DOHH2 (cell line): Measurements from ENCODE around the gene LZTR1.

Experiments used
- H3F3A ChIP-seq: fragments of 200-600 bp; sonication (generic), shearing (Covaris generic); 2 replicates; pipeline ENCODE4 v1.6.0; 2016; ENCODE audit warnings: antibody characterized with exemption, mild to moderate bottlenecking; ENCODE audit not compliant: control insufficient read depth, insufficient read depth
- H3K27ac ChIP-seq: fragments of 200-600 bp; sonication (generic); 2 replicates; pipeline ENCODE4 v1.5.1; 2014; ENCODE audit warnings: low read depth, mild to moderate bottlenecking, low read length, moderate library complexity
- H3K27me3 ChIP-seq: fragments of 200-600 bp; sonication (generic); 2 replicates; pipeline ENCODE4 v1.6.1; 2014; ENCODE audit warnings: mild to moderate bottlenecking, low read length, mixed read lengths; ENCODE audit not compliant: control insufficient read depth
- H3K36me3 ChIP-seq: fragments of 200-600 bp; sonication (generic); 2 replicates; pipeline ENCODE4 v1.6.1; 2014; ENCODE audit warnings: mild to moderate bottlenecking, low read length, moderate library complexity, mixed read lengths; ENCODE audit not compliant: control insufficient read depth
- H3K4me1 ChIP-seq: fragments of 200-600 bp; sonication (generic); 2 replicates; pipeline ENCODE4 v1.6.1; 2014; ENCODE audit warnings: mild to moderate bottlenecking, low read length, mixed read lengths; ENCODE audit not compliant: control insufficient read depth
- H3K4me2 ChIP-seq: fragments of 200-600 bp; sonication (generic); 2 replicates; pipeline ENCODE4 v1.6.0; 2014; ENCODE audit warnings: mild to moderate bottlenecking, low read length, moderate library complexity
- H3K4me3 ChIP-seq: fragments of 200-600 bp; sonication (generic); 2 replicates; pipeline ENCODE4 v1.5.1; 2014; ENCODE audit warnings: mild to moderate bottlenecking, low read length, mixed read lengths
- H3K79me2 ChIP-seq: fragments of 200-600 bp; sonication (generic); 2 replicates; pipeline ENCODE4 v1.6.1; 2014; ENCODE audit warnings: mild to moderate bottlenecking, low read length, mixed read lengths; ENCODE audit not compliant: control insufficient read depth
- H3K9me2 ChIP-seq: fragments of 200-600 bp; sonication (generic); replicated peaks from 2 replicates; pipeline ENCODE4 v1.6.1; 2014; ENCODE audit warnings: mild to moderate bottlenecking, low read length, mixed read lengths; ENCODE audit not compliant: control insufficient read depth
- H3K9me3 ChIP-seq: fragments of 200-600 bp; sonication (generic); 2 replicates; pipeline ENCODE4 v1.6.1; 2014; ENCODE audit warnings: antibody characterized with exemption, low read length, mixed read lengths; ENCODE audit not compliant: control insufficient read depth, insufficient read depth
- H4K20me1 ChIP-seq: fragments of 200-600 bp; sonication (generic); 2 replicates; pipeline ENCODE4 v1.6.0; 2014; ENCODE audit warnings: low read depth, mild to moderate bottlenecking, antibody characterized with exemption, low read length, moderate library complexity; ENCODE audit not compliant: control insufficient read depth, insufficient read depth
- EZH2phosphoT487 ChIP-seq: fragments of 200-600 bp; sonication (generic); IDR thresholded peaks from 2 replicates; pipeline ENCODE4 v1.6.1; 2017; ENCODE audit warnings: borderline replicate concordance, mild to moderate bottlenecking, antibody characterized with exemption, low read length, moderate library complexity, mixed read lengths
- TF ChIP-seq, protein P1 (sequence below): fragments of 200-600 bp; sonication (generic); IDR thresholded peaks from one replicate; pipeline ENCODE4 v1.5.1; 2014; ENCODE audit warnings: antibody characterized with exemption, mild to moderate bottlenecking, low read depth, low read length; ENCODE audit not compliant: poor library complexity, severe bottlenecking

The LZTR1 gene

GRCh38 chr22:20985720-20986119, 3.6 kb downstream of the LZTR1 start:
- no peaks in the 10 kb centered on the region for H3K27me3 ChIP-seq
- no peak overlapping the region for H3K4me3 ChIP-seq
- H3K36me3 ChIP-seq: peaks cover 56% of the 10 kb centered on the region
- no peak for TF ChIP-seq EZH2phosphoT487
- TF ChIP-seq, protein P1, sequence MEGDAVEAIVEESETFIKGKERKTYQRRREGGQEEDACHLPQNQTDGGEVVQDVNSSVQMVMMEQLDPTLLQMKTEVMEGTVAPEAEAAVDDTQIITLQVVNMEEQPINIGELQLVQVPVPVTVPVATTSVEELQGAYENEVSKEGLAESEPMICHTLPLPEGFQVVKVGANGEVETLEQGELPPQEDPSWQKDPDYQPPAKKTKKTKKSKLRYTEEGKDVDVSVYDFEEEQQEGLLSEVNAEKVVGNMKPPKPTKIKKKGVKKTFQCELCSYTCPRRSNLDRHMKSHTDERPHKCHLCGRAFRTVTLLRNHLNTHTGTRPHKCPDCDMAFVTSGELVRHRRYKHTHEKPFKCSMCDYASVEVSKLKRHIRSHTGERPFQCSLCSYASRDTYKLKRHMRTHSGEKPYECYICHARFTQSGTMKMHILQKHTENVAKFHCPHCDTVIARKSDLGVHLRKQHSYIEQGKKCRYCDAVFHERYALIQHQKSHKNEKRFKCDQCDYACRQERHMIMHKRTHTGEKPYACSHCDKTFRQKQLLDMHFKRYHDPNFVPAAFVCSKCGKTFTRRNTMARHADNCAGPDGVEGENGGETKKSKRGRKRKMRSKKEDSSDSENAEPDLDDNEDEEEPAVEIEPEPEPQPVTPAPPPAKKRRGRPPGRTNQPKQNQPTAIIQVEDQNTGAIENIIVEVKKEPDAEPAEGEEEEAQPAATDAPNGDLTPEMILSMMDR: no peak
- peaks cover 27% of the 10 kb centered on the region for H3K4me1 ChIP-seq
- H3K9me2 ChIP-seq: no peaks in the 10 kb centered on the region
- H3F3A ChIP-seq: no peaks in the 10 kb centered on the region
- no peak overlapping the region for H3K27ac ChIP-seq
- no peaks in the 10 kb centered on the region for H4K20me1 ChIP-seq
- H3K4me2 ChIP-seq: no peak overlapping the region
- H3K79me2 ChIP-seq: peaks cover 29% of the 10 kb centered on the region
- H3K9me3 ChIP-seq: no peaks in the 10 kb centered on the region

- H3K27ac ChIP-seq: no peak overlapping the region
- H3K27me3 ChIP-seq: no peaks in the 10 kb centered on the region
- H3K4me2 ChIP-seq: no peak overlapping the region
- no peak overlapping the region for H3K4me3 ChIP-seq
- no peaks in the 10 kb centered on the region for H3F3A ChIP-seq
- H3K79me2 ChIP-seq: peaks cover 26% of the 10 kb centered on the region
- no peaks in the 10 kb centered on the region for H4K20me1 ChIP-seq
- H3K9me2 ChIP-seq: no peaks in the 10 kb centered on the region
- peaks cover 58% of the 10 kb centered on the region for H3K36me3 ChIP-seq
- TF ChIP-seq, protein P1: no peak
- TF ChIP-seq EZH2phosphoT487: no peak
- H3K4me1 ChIP-seq: peaks cover 20% of the 10 kb centered on the region
- no peaks in the 10 kb centered on the region for H3K9me3 ChIP-seq
Measured at GRCh38 chr22:20986365-20986764, 4.3 kb downstream of the LZTR1 start.

GRCh38 chr22:20987375-20987774, 5.3 kb downstream of the LZTR1 start:
- peaks cover 66% of the 10 kb centered on the region for H3K36me3 ChIP-seq
- no peak for TF ChIP-seq EZH2phosphoT487
- TF ChIP-seq, protein P1: no peak
- peaks cover 22% of the 10 kb centered on the region for H3K79me2 ChIP-seq
- H3K9me3 ChIP-seq: no peaks in the 10 kb centered on the region
- H3K4me2 ChIP-seq: no peak overlapping the region
- H3F3A ChIP-seq: no peaks in the 10 kb centered on the region
- no peaks in the 10 kb centered on the region for H4K20me1 ChIP-seq
- H3K9me2 ChIP-seq: no peaks in the 10 kb centered on the region
- H3K27ac ChIP-seq: no peak overlapping the region
- H3K4me1 ChIP-seq: peaks cover 18% of the 10 kb centered on the region
- no peaks in the 10 kb centered on the region for H3K27me3 ChIP-seq
- no peak overlapping the region for H3K4me3 ChIP-seq
